Measurements from ENCODE around the gene TTC16.
A peak's percentile ranks its signal among the peaks of the same experiment; 100 is the strongest.

Gene TTC16

DNA sequence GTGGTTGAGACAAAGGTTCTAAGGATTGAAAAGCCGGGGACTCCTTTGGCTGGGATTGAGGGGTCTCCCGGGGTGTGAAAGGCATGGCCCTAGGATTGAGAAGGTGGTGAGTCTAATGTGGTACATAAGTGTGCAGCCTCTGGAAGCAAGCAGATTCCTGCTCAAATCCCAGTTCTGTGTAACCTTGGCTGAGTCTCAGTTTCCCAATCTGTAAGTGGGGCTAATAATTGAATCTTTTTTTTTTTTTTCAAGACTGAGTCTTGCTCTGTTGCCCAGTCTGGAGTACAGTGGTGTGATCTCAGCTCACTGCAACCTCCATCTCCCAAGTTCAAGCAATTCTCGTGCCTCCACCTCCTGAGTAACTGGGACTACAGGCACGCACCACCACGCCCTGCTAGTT is 56.7 kb downstream of the TTC16 start:
- no peak for DNase-seq (ENCODE audit: low read depth)
- H3K4me3 ChIP-seq (ENCODE audit: low read depth, low read length): no peak overlapping the region
- TF ChIP-seq MYC (IDR thresholded peaks at IDR 0.05; ENCODE audit: low read depth, low read length): no peak

DNA sequence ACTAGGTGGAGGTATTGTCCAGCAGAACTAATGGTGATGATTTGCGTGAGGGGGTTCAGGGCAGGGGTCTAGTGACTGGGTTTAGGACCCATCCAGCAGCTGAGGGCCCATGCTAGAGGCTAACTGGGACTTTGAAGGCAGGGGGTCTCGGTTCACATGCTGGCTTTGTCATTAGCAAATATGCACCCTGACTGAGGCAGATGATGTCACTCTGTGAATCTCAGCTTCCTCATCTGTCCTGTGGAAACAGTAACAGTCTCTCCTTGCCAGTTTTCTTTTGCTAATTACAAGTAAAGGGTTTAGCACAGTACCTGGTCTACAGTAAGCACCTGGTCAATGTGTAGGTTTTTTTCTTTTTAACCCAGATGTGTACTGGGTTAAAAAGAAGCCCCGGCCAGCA is 57.4 kb downstream of the TTC16 start:
- H3K4me3 ChIP-seq (ENCODE audit: low read depth, low read length): no peak overlapping the region
- DNase-seq (ENCODE audit: low read depth): no peak
- TF ChIP-seq, protein P1, sequence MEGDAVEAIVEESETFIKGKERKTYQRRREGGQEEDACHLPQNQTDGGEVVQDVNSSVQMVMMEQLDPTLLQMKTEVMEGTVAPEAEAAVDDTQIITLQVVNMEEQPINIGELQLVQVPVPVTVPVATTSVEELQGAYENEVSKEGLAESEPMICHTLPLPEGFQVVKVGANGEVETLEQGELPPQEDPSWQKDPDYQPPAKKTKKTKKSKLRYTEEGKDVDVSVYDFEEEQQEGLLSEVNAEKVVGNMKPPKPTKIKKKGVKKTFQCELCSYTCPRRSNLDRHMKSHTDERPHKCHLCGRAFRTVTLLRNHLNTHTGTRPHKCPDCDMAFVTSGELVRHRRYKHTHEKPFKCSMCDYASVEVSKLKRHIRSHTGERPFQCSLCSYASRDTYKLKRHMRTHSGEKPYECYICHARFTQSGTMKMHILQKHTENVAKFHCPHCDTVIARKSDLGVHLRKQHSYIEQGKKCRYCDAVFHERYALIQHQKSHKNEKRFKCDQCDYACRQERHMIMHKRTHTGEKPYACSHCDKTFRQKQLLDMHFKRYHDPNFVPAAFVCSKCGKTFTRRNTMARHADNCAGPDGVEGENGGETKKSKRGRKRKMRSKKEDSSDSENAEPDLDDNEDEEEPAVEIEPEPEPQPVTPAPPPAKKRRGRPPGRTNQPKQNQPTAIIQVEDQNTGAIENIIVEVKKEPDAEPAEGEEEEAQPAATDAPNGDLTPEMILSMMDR (IDR thresholded peaks at IDR 0.05; ENCODE audit: low read depth, low read length): no peak

DNA sequence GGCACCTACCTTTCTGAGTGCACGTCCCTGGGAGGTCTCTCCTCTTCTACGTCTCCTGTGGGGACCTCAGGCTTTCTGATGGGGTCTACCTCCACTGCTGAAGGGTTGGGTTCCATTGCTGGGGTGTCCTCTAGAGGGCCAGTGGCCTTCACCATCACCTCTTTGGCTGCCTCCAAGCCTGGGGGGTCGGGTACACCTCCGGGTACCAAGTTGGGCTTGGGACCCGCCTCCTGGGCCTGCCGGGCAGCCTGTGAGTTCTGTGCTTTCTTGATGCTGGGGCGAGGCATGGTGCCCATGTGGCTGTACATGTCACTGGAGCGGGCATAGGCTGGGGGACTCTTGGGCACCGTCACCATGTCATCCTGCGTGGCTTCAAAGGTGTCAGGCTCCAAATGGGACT is 58.1 kb downstream of the TTC16 start:
- H3K4me3 ChIP-seq (ENCODE audit: low read depth, low read length): no peak overlapping the region
- TF ChIP-seq POLR2A (IDR thresholded peaks at IDR 0.05; ENCODE audit: extremely low read depth, insufficient read length): no peak
- TF ChIP-seq MYC (IDR thresholded peaks at IDR 0.05; ENCODE audit: low read depth, low read length): no peak
- TF ChIP-seq, protein P2, sequence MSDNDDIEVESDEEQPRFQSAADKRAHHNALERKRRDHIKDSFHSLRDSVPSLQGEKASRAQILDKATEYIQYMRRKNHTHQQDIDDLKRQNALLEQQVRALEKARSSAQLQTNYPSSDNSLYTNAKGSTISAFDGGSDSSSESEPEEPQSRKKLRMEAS (IDR thresholded peaks at IDR 0.05; ENCODE audit: low read depth, low read length): no peak
- TF ChIP-seq, protein P1 (IDR thresholded peaks at IDR 0.05; ENCODE audit: low read depth, low read length): no peak
- DNase-seq (ENCODE audit: low read depth): no peak

DNA sequence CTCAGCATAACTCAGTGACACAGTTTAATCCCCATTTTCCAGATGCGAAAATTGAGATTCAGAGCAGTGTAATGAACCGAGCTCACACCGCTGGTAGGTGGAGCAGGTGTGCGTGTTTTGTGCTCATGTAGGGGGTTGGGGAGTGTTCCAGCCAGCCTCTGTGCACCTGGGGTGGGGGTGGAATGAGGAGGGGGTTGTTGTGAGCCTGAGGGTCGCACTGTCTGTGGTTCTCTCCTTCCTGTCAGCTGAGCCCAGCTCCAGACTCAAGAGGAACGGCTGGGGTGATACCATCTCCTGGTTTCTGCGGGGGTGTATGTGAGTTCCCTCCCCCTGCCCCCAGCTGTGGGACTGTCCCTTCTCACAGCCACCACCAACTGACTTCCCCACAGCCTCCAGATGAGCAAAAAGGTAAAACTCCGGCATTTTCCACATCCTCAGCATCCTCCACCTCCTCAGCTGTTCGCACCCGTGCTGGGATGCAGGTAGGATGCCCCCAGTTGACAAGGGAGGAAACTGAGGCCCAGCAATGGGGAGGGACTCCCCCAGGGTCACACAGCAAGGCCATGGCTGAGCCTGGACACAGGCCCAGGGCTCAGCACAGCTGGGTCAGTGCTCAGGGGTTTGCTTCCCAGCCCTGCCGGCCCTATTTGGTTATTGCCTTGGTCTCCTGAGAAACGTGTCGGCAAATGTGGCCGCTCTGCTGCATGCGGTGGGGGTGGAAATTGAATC is 60.5 kb downstream of the TTC16 start:
- peak; percentile 92 for DNase-seq (ENCODE audit: low read depth)
- TF ChIP-seq MYC (IDR thresholded peaks at IDR 0.05; ENCODE audit: low read depth, low read length) (no peak), POLR2A (IDR thresholded peaks at IDR 0.05; ENCODE audit: extremely low read depth, insufficient read length) (peak; percentile 27)
- TF ChIP-seq, protein P2 (IDR thresholded peaks at IDR 0.05; ENCODE audit: low read depth, low read length): peak; percentile 48; the same call in 1 of the 2 replicates
- TF ChIP-seq, protein P1 (IDR thresholded peaks at IDR 0.05; ENCODE audit: low read depth, low read length): no peak
- peak overlapping the region; percentile 65 for H3K4me3 ChIP-seq (ENCODE audit: low read depth, low read length)

DNA sequence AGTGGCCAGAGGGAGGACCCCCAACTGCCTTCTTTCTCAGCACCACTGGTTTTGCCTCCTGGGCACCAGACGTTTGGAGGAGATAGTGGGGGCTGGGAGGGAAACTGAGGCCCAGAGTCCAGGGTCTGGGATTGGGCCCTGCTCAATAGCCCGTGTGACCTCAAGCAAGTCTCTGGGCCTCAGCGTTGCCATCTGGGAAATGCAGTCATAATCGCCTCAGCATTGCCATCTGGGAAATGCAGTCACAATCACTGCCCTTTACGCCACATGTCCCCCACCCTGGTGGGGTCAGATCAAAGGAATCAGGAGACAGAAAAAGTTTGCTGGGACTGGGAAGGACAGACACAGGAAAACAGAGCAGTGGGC is 61.0 kb downstream of the TTC16 start:
- TF ChIP-seq MYC (IDR thresholded peaks at IDR 0.05; ENCODE audit: low read depth, low read length) (peak; percentile 11; the same call in 1 of the 2 replicates), POLR2A (IDR thresholded peaks at IDR 0.05; ENCODE audit: extremely low read depth, insufficient read length) (no peak)
- DNase-seq (ENCODE audit: low read depth): no peak
- H3K4me3 ChIP-seq (ENCODE audit: low read depth, low read length): peak overlapping the region; percentile 65

DNA sequence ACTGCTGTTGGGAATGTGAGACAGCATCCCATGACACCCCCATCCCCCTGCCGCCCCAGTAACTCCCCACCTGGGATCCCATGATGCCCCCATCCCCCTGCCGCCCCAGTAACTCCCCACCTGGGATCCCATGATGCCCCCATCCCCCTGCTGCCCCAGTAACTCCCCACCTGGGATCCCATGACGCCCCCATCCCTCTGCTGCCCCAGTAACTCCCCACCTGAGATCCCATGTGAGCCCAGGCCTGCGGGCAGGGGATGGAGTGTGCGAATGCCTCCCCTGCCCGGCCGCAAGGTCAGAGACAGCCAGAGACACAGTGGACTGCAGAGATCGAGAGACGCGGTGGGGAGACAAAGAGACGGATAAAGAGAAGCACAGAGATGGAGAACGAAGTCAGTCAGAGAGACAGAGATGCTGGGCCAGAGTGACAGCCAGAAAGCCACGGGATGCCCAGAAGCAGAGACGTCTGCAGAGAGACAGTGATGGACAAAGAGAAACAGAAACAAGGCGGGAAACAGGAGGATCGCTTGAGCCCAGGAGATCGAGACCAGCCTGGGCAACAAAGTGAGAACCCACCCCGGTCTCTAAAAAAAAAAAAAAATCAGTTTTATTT is 61.6 kb downstream of the TTC16 start:
- H3K4me3 ChIP-seq (ENCODE audit: low read depth, low read length): peak overlapping the region; percentile 65
- TF ChIP-seq MYC (IDR thresholded peaks at IDR 0.05; ENCODE audit: low read depth, low read length): no peak
- TF ChIP-seq POLR2A (IDR thresholded peaks at IDR 0.05; ENCODE audit: extremely low read depth, insufficient read length): no peak
- TF ChIP-seq, protein P2 (IDR thresholded peaks at IDR 0.05; ENCODE audit: low read depth, low read length): no peak
- TF ChIP-seq, protein P1 (IDR thresholded peaks at IDR 0.05; ENCODE audit: low read depth, low read length): no peak
- no peak for DNase-seq (ENCODE audit: low read depth)

Measured in NB4 (cell line).